ENCODE results near the gene C19orf73. TPM values are rescaled to one million over a fixed set of nuclear protein-coding genes. Genes with fewer than 3 reads are reported as not detected.

Gene C19orf73
- total RNA-seq = 1 to 10 TPM; 1.6 TPM
- polyA plus RNA-seq = 1 to 10 TPM; 3.0 to 7.0 (median 5.7) TPM
- 1.0 to 3.8 (median 1.5) reads per million in 6 experiments for total RNA-seq

DNA sequence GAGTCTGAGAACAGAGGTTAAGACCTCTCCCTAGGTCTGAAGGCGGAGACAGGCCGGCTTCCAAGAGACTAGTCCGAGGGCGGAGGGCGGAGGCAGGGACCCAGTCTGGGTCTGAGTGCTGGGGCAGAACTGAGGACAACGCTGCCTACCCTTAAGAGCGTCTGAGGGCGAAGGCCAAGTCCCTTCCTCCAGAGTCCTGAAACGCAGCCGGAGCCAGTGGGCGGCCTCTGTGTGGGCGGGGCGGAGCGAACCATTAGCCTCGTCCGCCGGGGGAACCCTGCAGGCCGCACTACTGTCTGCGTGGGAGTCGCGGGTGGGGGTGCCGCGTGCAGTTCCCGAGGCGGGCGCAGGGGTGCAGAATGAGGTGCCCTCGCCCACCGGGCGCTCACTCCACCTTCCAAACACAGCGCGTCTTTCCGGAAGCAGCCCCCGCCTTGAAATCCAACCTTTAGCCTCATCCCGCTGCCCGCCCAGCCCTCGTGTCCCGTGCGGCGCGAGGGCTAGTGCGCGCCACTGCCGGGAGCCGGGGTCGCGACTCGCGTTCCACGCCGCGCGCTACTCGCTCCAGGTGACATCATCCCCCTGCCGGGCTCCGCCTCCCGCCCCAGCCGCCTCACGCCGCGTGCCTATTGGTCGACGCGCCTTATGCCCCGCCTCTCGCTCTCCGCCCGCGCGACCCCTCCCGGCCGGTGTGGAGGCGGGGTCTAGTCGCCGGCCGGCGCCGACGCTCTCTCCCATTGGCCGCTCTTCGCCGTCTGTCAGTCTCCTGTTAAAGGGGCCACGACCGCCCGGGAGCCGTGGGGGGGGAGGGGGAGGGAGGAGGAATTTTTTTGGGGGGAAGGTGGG, at the start of gene C19orf73:
C19orf73 (minus strand) TSS at position 579 of the 846 bp plus-strand sequence; CDS start at position 458, 121 bp downstream.
- Mint-ChIP-seq H3K4me3 (peak within 1 kb of the TSS; percentile 78 to 94 (median 90)), H3K36me3 (no peaks in the 10 kb centered on the region), H3K27ac (peak within 1 kb of the TSS; percentile 87 to 97 (median 94)), H3K27me3 (peaks cover 0 to 7% (median 0%) of the 10 kb centered on the region in 5 donors), H3K9me3 (no peaks in the 10 kb centered on the region), H3K4me1 (peaks cover 17 to 42% (median 40%) of the 10 kb centered on the region in 4 donors)
- peak; percentile 72 to 78 for ATAC-seq
- peak; percentile 91 to 98 (median 96) for DNase-seq
- POLR2A ChIA-PET = interaction anchor here (0.8 to 3.7 kb wide), 4 partner anchors 9 to 126 kb away, joined by 4 to 23 read pairs (median 6); partner anchors contain the start of genes GYS1 and RUVBL2

DNA sequence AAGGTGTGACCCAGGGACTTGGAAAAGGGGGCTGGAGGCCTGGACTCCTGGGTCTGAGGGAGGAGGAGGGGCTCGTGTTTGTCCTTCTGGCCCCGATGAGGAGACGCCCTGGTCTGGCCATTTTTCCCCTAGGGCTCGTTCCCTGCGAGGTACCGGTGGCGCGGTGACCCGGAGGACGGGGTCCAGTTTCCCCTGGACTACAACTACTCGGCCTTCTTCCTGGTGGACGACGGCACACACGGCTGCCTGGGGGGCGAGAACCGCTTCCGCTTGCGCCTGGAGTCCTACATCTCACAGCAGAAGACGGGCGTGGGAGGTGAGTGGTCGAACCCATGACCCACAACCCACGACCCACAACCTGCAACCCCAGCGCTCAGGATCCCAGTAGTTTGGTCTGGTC, 49.5 kb upstream of the C19orf73 start:
- no peak for ATAC-seq
- DNase-seq = no peak
- H3K9me3 Mint-ChIP-seq = peaks cover 0 to 2% (median 0%) of the 10 kb centered on the region in 9 donors
- POLR2A ChIA-PET = no interaction called here
- H3K36me3 Mint-ChIP-seq = no peaks in the 10 kb centered on the region
- H3K27ac Mint-ChIP-seq = no peak overlapping the region
- H3K4me1 Mint-ChIP-seq = no peaks in the 10 kb centered on the region
- H3K27me3 Mint-ChIP-seq = peaks cover 0 to 25% (median 11%) of the 10 kb centered on the region in 5 donors
- H3K4me3 Mint-ChIP-seq = no peak overlapping the region

DNA sequence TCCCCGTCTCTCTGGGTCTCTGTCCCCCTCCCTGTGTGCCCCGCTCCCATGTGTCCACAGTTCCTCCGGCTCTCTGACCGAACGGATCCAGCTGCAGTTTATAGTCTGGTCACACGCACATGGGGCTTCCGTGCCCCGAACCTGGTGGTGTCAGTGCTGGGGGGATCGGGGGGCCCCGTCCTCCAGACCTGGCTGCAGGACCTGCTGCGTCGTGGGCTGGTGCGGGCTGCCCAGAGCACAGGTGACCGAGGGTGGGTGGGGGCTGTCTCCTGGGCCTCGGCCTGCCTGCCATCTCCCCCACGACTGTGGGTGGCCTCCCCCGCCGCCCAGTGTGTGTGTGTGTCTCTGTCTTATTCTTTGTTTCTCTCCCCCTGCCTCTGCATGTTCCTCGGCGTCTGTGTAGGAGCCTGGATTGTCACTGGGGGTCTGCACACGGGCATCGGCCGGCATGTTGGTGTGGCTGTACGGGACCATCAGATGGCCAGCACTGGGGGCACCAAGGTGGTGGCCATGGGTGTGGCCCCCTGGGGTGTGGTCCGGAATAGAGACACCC, 49.0 kb upstream of the C19orf73 start:
- Mint-ChIP-seq H3K4me3 (no peak overlapping the region), H3K9me3 (peaks cover 0 to 2% (median 0%) of the 10 kb centered on the region in 9 donors), H3K36me3 (no peaks in the 10 kb centered on the region), H3K4me1 (no peaks in the 10 kb centered on the region), H3K27me3 (peaks cover 0 to 25% (median 11%) of the 10 kb centered on the region in 5 donors), H3K27ac (no peak overlapping the region)
- no peak for DNase-seq
- POLR2A ChIA-PET = no interaction called here
- ATAC-seq = no peak

DNA sequence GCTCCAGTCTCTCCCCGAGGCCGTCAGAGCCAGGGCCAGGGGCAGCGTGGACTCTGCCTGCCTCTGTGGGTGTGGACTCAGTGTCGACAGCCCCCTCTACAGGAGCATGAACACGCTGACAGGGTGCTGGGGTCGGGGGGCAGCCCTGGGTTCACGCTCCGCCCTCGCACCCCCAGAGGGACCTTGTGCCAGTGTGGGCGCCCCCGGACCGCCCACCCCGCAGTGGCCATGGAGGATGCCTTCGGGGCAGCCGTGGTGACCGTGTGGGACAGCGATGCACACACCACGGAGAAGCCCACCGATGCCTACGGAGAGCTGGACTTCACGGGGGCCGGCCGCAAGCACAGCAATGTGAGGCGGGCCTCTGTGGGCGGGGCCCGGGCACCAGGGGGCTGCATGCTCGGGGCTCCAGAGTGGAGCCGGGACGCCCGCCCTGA, 46.9 kb upstream of the C19orf73 start:
- DNase-seq (no peak), ATAC-seq (no peak)
- Mint-ChIP-seq H3K4me1 (no peaks in the 10 kb centered on the region), H3K27me3 (peaks cover 2 to 30% (median 13%) of the 10 kb centered on the region in 5 donors), H3K9me3 (no peaks in the 10 kb centered on the region), H3K36me3 (no peaks in the 10 kb centered on the region), H3K4me3 (no peak overlapping the region), H3K27ac (no peak overlapping the region)
- POLR2A ChIA-PET = interaction anchor here (0.6 kb wide), 1 partner anchor 25 kb away, joined by 3 read pairs; no protein-coding TSS in a partner anchor

DNA sequence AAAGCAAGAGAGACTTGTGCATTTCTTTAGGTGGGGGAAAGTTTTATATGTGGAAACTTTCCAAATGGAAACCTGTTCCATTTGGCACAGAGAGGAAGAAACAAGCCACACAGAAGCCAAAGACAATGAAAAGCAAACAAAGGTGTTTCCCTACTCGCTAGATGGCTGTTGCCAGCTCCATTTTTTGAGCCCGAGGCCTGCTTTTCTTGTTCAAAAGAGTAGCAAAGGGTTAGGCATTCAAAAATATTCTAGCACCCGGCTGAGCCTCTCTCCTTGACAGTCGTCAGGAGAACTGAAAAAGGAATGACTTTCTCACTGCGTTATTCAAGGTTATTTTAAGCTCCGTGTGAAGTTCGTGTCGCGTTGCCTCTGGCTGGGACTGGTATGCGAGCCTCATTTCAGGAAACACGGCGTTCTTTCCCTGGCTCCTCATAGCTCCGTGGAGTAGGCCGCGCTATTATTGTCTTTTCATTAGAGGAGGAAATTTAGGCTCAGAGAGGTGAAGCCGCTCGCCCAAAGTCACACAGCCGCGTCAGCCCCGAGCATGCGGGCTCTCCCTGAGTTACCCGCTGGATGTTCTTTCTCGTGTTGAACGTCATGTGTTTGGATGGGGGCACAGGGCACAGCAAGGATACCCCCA, 46.3 kb upstream of the C19orf73 start:
- DNase-seq = no peak
- Mint-ChIP-seq H3K27me3 (peaks cover 6 to 37% (median 20%) of the 10 kb centered on the region in 5 donors), H3K4me3 (no peak overlapping the region), H3K9me3 (no peaks in the 10 kb centered on the region), H3K4me1 (no peaks in the 10 kb centered on the region), H3K27ac (no peak overlapping the region), H3K36me3 (no peaks in the 10 kb centered on the region)
- POLR2A ChIA-PET = no interaction called here
- ATAC-seq = no peak

DNA sequence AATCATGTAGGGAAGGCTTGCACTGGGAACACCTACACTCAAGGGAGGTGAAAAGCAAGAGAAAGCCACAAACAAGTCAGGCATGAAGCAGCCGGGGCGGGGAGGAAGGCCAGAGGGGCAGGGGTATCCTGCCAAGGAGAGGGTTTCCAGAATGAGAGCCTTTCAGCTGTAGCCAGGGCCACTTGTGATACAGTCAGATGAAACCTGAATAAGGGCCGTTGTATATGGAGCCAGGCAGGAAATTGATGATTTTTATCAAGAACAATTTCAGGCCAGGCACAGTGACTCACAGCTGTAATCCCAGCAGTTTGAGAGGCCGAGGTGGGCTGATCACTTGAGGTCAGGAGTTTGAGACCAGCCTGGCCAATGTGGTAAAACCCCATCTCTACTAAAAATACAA, 43.0 kb upstream of the C19orf73 start:
- ATAC-seq (no peak), DNase-seq (no peak)
- no peak overlapping the region for H3K27ac Mint-ChIP-seq
- H3K36me3 Mint-ChIP-seq = peaks cover 0 to 6% (median 4%) of the 10 kb centered on the region in 3 donors
- POLR2A ChIA-PET = no interaction called here
- H3K4me3 Mint-ChIP-seq = no peak overlapping the region
- H3K9me3 Mint-ChIP-seq = no peaks in the 10 kb centered on the region
- H3K27me3 Mint-ChIP-seq = peaks cover 18 to 51% (median 39%) of the 10 kb centered on the region in 5 donors
- peaks cover 4 to 13% (median 9%) of the 10 kb centered on the region in 4 donors for H3K4me1 Mint-ChIP-seq

GRCh38 chr19:49160450-49161189, 41.7 kb upstream of the C19orf73 start:
- Mint-ChIP-seq H3K36me3 (peaks cover 0 to 6% (median 4%) of the 10 kb centered on the region in 3 donors), H3K4me1 (peaks cover 6 to 13% (median 9%) of the 10 kb centered on the region in 4 donors), H3K9me3 (no peaks in the 10 kb centered on the region), H3K27ac (peak overlapping the region in 1 of 10 donors; percentile 24), H3K27me3 (peaks cover 19 to 53% (median 40%) of the 10 kb centered on the region in 5 donors), H3K4me3 (peak overlapping the region in 1 of 10 donors; percentile 8)
- DNase-seq (no peak), ATAC-seq (no peak)
- POLR2A ChIA-PET = interaction anchor here (0.7 kb wide), 3 partner anchors 24 to 166 kb away, joined by 3 to 4 read pairs (median 3); no protein-coding TSS in a partner anchor

DNA sequence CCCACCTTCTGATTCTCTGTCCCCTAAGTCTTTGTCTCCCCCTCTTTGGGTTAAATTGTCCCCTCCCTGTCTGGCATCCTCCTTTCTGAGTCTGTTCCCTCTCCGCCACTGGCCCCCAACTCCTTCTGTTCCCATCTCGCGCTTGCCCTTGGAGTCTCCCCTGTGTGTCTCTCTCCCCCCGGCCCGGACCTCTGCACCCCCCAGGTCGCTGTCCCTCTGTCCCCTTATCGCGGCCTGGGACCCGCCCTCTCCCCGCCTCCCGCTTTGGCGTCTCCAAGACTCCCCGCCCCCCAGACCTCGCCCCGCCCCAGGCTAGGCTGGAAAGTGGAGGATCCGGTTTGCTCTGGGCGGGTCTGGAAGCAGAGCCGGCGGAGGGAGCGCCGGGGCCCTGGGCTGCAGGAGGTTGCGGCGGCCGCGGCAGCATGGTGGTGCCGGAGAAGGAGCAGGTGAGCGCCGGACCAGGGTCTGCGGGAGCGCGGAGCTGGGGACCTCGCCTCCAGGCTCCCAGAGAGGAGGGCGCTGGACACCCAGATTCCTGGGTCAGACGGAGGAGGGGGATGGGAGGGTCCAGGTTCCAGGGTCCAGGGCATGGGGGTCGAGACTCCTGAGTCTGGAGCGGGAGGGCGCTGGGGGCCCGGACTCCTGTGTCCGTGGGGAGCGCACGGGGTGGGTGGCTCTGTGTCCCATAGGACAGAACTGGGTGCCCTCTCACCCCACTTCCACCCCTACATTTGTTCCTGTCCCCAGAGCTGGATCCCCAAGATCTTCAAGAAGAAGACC, 38.7 kb upstream of the C19orf73 start, which contains the start of gene TRPM4:
TRPM4 (plus strand) TSS at position 348 of the 780 bp plus-strand sequence; CDS start at position 423, 75 bp downstream.
- H3K9me3 Mint-ChIP-seq = peaks cover 0 to 14% (median 0%) of the 10 kb centered on the region in 9 donors
- no peak within 1 kb of the TSS for H3K27ac Mint-ChIP-seq
- DNase-seq (peak in 3 of 10 donors; percentile 31 to 39 (median 39)), ATAC-seq (peak; percentile 64 to 79)
- H3K4me1 Mint-ChIP-seq = peaks cover 11 to 14% (median 13%) of the 10 kb centered on the region in 4 donors
- H3K36me3 Mint-ChIP-seq = peaks cover 0 to 9% (median 6%) of the 10 kb centered on the region in 3 donors
- H3K27me3 Mint-ChIP-seq = peaks cover 31 to 83% (median 66%) of the 10 kb centered on the region in 5 donors
- POLR2A ChIA-PET = no interaction called here
- peak within 1 kb of the TSS in 9 of 10 donors; percentile 19 to 83 (median 69) for H3K4me3 Mint-ChIP-seq

DNA sequence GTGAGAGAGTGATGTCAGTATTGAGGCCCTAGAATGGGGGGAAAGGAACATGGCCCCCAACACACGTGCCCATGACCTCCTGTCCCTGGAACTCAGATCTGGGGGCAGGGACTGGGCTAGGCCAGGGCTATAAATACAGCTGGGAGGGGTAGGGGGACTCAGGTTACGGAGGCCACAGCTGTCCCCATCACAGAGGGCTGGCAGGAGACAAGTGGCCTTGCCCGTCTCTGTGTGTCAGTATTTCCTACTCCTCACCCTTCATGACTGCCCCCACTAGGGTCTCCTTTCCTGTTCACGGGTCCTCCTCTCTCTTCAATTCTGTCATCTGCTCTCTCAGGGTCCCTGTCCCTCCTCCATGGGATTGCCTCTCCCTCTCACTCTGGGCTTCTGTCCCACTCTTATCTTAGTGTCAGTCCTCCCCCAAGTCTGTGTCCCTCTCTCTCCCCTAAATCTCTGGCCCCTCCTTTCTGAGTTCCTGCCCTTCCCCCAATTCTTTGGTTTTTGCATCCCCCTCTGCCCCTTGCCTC, 36.9 kb upstream of the C19orf73 start:
- peak overlapping the region in 1 of 10 donors; percentile 10 for H3K27ac Mint-ChIP-seq
- H3K27me3 Mint-ChIP-seq = peaks cover 32 to 93% (median 69%) of the 10 kb centered on the region in 5 donors
- H3K4me1 Mint-ChIP-seq = peaks cover 17 to 26% (median 23%) of the 10 kb centered on the region in 4 donors
- peaks cover 0 to 9% (median 6%) of the 10 kb centered on the region in 3 donors for H3K36me3 Mint-ChIP-seq
- ATAC-seq = no peak
- POLR2A ChIA-PET = no interaction called here
- peaks cover 0 to 14% (median 0%) of the 10 kb centered on the region in 9 donors for H3K9me3 Mint-ChIP-seq
- no peak for DNase-seq
- peak overlapping the region in 2 of 10 donors; percentile 20 to 22 for H3K4me3 Mint-ChIP-seq

GRCh38 chr19:49155005-49155819, 36.3 kb upstream of the C19orf73 start, which contains the start of gene HRC:
Gene HRC, minus strand, starts transcription at chr19:49155396. Its CDS starts 159 bp downstream, at chr19:49155237.
- ATAC-seq (no peak), DNase-seq (no peak)
- Mint-ChIP-seq H3K9me3 (peaks cover 0 to 14% (median under 1%) of the 10 kb centered on the region in 9 donors), H3K4me3 (peak within 1 kb of the TSS in 3 of 10 donors; percentile 21 to 60 (median 22)), H3K27ac (peak within 1 kb of the TSS in 3 of 10 donors; percentile 10 to 83 (median 53)), H3K4me1 (peaks cover 17 to 28% (median 25%) of the 10 kb centered on the region in 4 donors), H3K36me3 (peaks cover 0 to 9% (median 8%) of the 10 kb centered on the region in 3 donors), H3K27me3 (peaks cover 28 to 86% (median 62%) of the 10 kb centered on the region in 5 donors)
- POLR2A ChIA-PET = no interaction called here
